OCI-LY1 (cell line): Measurements from ENCODE around the gene ID2.

Source experiments
- CTCF ChIP-seq: fragments of 200-600 bp; sonication (generic), shearing (Covaris generic); IDR thresholded peaks from 2 replicates; pipeline ENCODE4 v1.5.1; 2017; ENCODE audit warnings: mild to moderate bottlenecking, antibody characterized with exemption, low read length, moderate library complexity, mixed read lengths
- EZH2 ChIP-seq: fragments of 200-600 bp; sonication (generic), shearing (Covaris generic); IDR thresholded peaks from 2 replicates; pipeline ENCODE4 v1.8.0; 2017; ENCODE audit warnings: borderline replicate concordance, mixed run types, mild to moderate bottlenecking, antibody characterized with exemption, low read length, moderate library complexity, mixed read lengths

- TF ChIP-seq CTCF (no peak), EZH2 (no peak)
Measured at GRCh38 chr2:8709611-8710010, 27.8 kb downstream of the ID2 start.
